Measurements from ENCODE around the gene CLECL1.

DNA sequence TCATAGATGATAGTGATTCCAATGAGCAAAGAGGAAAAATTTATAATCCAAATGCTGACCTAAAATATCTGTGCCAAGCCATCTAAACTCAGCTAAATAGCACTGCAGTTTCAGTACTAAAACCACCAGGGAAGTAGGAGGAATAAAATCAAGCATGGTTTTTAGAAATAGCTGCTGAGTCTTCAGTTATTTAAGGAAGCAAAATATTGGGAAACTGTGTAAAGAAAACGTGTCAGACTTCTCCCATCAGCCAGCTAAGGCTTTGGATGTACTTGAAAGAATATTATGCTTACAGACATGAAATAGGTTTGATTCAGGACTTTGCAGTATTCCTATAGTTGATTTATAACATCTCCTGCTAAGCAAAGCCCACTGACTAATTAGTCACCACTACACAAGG, 38.7 kb downstream of the CLECL1 start:
- no peak for TF ChIP-seq POLR2A (IDR thresholded peaks at IDR 0.05)
- TF ChIP-seq, protein P1, sequence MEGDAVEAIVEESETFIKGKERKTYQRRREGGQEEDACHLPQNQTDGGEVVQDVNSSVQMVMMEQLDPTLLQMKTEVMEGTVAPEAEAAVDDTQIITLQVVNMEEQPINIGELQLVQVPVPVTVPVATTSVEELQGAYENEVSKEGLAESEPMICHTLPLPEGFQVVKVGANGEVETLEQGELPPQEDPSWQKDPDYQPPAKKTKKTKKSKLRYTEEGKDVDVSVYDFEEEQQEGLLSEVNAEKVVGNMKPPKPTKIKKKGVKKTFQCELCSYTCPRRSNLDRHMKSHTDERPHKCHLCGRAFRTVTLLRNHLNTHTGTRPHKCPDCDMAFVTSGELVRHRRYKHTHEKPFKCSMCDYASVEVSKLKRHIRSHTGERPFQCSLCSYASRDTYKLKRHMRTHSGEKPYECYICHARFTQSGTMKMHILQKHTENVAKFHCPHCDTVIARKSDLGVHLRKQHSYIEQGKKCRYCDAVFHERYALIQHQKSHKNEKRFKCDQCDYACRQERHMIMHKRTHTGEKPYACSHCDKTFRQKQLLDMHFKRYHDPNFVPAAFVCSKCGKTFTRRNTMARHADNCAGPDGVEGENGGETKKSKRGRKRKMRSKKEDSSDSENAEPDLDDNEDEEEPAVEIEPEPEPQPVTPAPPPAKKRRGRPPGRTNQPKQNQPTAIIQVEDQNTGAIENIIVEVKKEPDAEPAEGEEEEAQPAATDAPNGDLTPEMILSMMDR (IDR thresholded peaks at IDR 0.05 in 8 of 11, conservative IDR thresholded peaks at IDR 0.05 in 3 of 11), result no peak
- TF ChIP-seq POLR2AphosphoS5 (IDR thresholded peaks at IDR 0.05), result no peak
